CD14-positive monocyte (primary cell): ENCODE results near the gene HYDIN. TPM values are rescaled to one million over a fixed set of nuclear protein-coding genes. Genes with fewer than 3 reads are reported as not detected.
"Not testable (repeated sequence)": the region's sequence is repeated elsewhere in the genome, so short reads cannot be mapped to it uniquely, and the experiment has no call there.

Source experiments
- DNase-seq, 3 donors: peaks; one replicate each; pipeline ENCODE4 v3.0.0-alpha.2; 2011 to 2022
- H2AFZ ChIP-seq: 2 replicates; pipeline ENCODE4 v1.6.0; 2012; ENCODE audit warnings: mild to moderate bottlenecking, low read depth, low read length, inconsistent platforms; ENCODE audit not compliant: insufficient read depth, poor library complexity, severe bottlenecking
- H3K27ac ChIP-seq, 2 donors: 1 replicate in 1 of 2; 2 replicates in 1 of 2; pipeline ENCODE4 v1.5.1; 2012 to 2013; ENCODE audit warnings: low read length in 2 of 2, control low read depth in 1 of 2, inconsistent platforms in 1 of 2, low read depth in 1 of 2, mild to moderate bottlenecking in 1 of 2
- H3K27me3 ChIP-seq, 2 donors: one replicate each; pipeline versions ENCODE4 v1.6.0 to v1.6.1; 2011 to 2013; ENCODE audit warnings: low read length in 2 of 2; ENCODE audit not compliant: control insufficient read depth in 2 of 2, insufficient read depth in 2 of 2
- H3K36me3 ChIP-seq, 2 donors: replicated peaks in 1 of 2; 1 replicate in 1 of 2; 2 replicates in 1 of 2; pipeline versions ENCODE4 v1.5.1 to v1.6.1; 2012 to 2013; ENCODE audit warnings: low read length in 2 of 2, control low read depth in 1 of 2, inconsistent platforms in 1 of 2, mild to moderate bottlenecking in 1 of 2; ENCODE audit not compliant: insufficient read depth in 2 of 2, control insufficient read depth in 1 of 2
- H3K4me1 ChIP-seq, 2 donors: 1 replicate in 1 of 2; 2 replicates in 1 of 2; pipeline versions ENCODE4 v1.5.1 to v1.6.1; 2012 to 2013; ENCODE audit warnings: low read length in 2 of 2, control low read depth in 1 of 2, inconsistent platforms in 1 of 2, mild to moderate bottlenecking in 1 of 2, moderate library complexity in 1 of 2; ENCODE audit not compliant: insufficient read depth in 2 of 2, control insufficient read depth in 1 of 2
- H3K4me2 ChIP-seq: replicated peaks from 2 replicates; pipeline ENCODE3; 2012; ENCODE audit warnings: low read length, moderate library complexity, mild to moderate bottlenecking; ENCODE audit not compliant: poor library complexity, severe bottlenecking; ENCODE audit errors: extremely low read depth
- H3K4me3 ChIP-seq, 3 experiments: fragments of 200-600 bp in 1 of 3; sonication (generic) in 1 of 3; replicated peaks in 1 of 3; 1 replicate in 2 of 3; 2 replicates in 1 of 3; pipeline ENCODE4 v1.5.1; 2011 to 2013; ENCODE audit warnings: low read length in 3 of 3, mild to moderate bottlenecking in 3 of 3, control low read depth in 2 of 3, low read depth in 2 of 3, inconsistent platforms in 1 of 3, moderate library complexity in 1 of 3
- H3K79me2 ChIP-seq: 2 replicates; pipeline ENCODE4 v1.6.0; 2012; ENCODE audit warnings: mild to moderate bottlenecking, control low read depth, inconsistent platforms, low read length, moderate library complexity; ENCODE audit not compliant: insufficient read depth
- H3K9ac ChIP-seq: 2 replicates; pipeline ENCODE4 v1.6.0; 2017; ENCODE audit warnings: low read length, mild to moderate bottlenecking; ENCODE audit not compliant: insufficient read depth, poor library complexity, severe bottlenecking
- H3K9me3 ChIP-seq, 2 donors: replicated peaks in 1 of 2; 1 replicate in 1 of 2; 2 replicates in 1 of 2; pipeline versions ENCODE4 v1.5.1 to v1.6.1; 2012 to 2013; ENCODE audit warnings: low read length in 2 of 2, control low read depth in 1 of 2; ENCODE audit not compliant: control insufficient read depth in 1 of 2, insufficient read depth in 1 of 2
- H4K20me1 ChIP-seq: 2 replicates; pipeline ENCODE4 v1.6.0; 2012; ENCODE audit warnings: mild to moderate bottlenecking, low read length, control low read depth, moderate library complexity; ENCODE audit not compliant: insufficient read depth
- H3K27ac Mint-ChIP-seq, 7 donors: one replicate each; pipeline ENCODE4 v1.8.0; 2020; ENCODE audit warnings: mild to moderate bottlenecking in 7 of 7, mixed read lengths in 7 of 7, moderate library complexity in 6 of 7, inconsistent platforms in 2 of 7
- H3K27me3 Mint-ChIP-seq, 3 donors: one replicate each; pipeline ENCODE4 v1.8.0; 2021 to 2022; ENCODE audit warnings: low read depth in 3 of 3, mild to moderate bottlenecking in 3 of 3, mixed read lengths in 3 of 3, moderate library complexity in 3 of 3, inconsistent platforms in 1 of 3
- H3K36me3 Mint-ChIP-seq, 2 donors: one replicate each; pipeline ENCODE4 v1.8.0; 2020; ENCODE audit warnings: mixed read lengths in 2 of 2, inconsistent platforms in 1 of 2, mild to moderate bottlenecking in 1 of 2
- H3K4me1 Mint-ChIP-seq: one replicate; pipeline ENCODE4 v1.8.0; 2020; ENCODE audit warnings: mild to moderate bottlenecking, mixed read lengths
- H3K4me3 Mint-ChIP-seq, 2 donors: one replicate each; pipeline ENCODE4 v1.8.0; 2020; ENCODE audit warnings: mild to moderate bottlenecking in 2 of 2, mixed read lengths in 2 of 2, moderate library complexity in 1 of 2
- H3K9me3 Mint-ChIP-seq, 7 donors: one replicate each; pipeline ENCODE4 v1.8.0; 2020 to 2022; ENCODE audit warnings: mixed read lengths in 7 of 7, mild to moderate bottlenecking in 6 of 7, moderate library complexity in 6 of 7, inconsistent platforms in 2 of 7
- WGBS: methylation state at CpG from one replicate; pipeline ENCODE4 v1.1.5; 2013; ENCODE audit warnings: missing lambda C conversion rate; ENCODE audit not compliant: insufficient coverage; 5-methylcytosine and 5-hydroxymethylcytosine counted together
- intact Hi-C, 2 donors: fragments of 100-400 bp; cut with micrococcal nuclease; formaldehyde crosslinking; loops; one replicate each; pipeline versions ENCODE4 v1.15.0 to v1.15.1; 2023
- polyA plus RNA-seq, 3 donors: library from polyadenylated mRNA; depleted of rRNA in 1 of 3; unstranded in 2 of 3; stranded (reverse) in 1 of 3; fragments of 300-500 nt in 2 of 3; fragments of >200 nt in 1 of 3; fragmentation: Illumina TruSeq in 2 of 3; gene quantifications; 1 replicate in 2 of 3; 2 replicates in 1 of 3; pipeline ENCODE4 v1.2.3, GENCODE V29; 2012 to 2021

Gene HYDIN
- polyA plus RNA-seq, 3 donors, result not detected

DNA sequence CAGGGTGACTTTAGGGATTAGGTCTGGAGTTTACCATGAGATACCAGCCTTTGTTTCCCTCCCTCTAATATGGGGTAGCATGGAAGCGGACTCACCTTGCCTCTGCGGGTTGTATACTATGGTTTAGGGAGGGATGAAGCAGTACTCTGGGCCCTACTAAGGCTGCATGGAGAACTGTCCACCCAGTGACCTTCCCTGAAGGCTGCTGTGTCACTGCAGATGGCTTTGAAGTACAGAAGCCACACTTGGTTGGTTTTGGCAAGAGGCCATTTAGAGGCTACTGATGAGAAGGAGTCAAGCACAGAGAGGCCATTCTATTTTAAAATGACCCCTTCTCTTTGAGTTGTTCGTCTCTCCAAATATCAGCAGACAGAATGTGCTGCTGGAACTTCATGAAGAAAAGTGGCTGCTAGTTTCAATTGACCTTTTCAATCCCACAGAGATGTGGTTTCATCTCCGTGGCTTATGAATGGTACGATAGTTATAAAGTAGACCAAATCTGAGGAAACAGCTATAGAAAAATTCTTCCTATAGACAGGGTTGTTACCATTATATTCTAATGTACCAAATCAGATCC is 208.5 kb downstream of the HYDIN start:
- H3K27ac Mint-ChIP-seq, result not testable (repeated sequence)

DNA sequence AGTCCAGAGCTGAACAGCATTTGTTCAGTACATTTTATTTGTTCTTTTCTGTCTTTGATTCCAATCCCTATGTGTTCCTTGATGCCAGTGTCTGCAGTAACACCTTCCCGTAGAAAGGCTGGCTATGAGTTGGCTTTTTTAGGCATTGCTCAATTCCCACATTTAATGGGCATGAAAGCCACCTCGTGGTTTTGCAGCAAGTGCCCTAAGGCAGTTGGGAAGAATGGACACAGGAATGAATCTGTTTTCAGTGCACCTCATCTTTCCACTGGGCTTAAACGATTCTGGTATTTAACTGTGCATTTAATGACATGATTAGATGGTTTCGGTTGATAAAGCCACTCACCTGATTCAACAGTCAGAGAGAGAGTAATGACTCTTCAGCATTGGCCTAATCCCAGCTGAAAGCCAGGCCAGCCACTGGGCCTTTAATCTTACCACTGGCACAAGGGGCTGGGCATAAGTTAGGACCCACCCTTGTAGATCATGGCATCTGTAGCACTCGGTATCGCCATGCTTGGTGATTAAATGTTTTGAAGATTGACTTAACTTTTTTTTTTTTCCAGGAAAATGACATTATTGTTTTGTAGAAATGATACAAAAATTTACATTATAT is 211.3 kb downstream of the HYDIN start:
- H3K27ac ChIP-seq, H3K9me3 ChIP-seq, intact Hi-C loops, H4K20me1 ChIP-seq, H3K36me3 Mint-ChIP-seq, H3K27me3 ChIP-seq, H3K36me3 ChIP-seq, H3K27ac Mint-ChIP-seq, H3K4me1 ChIP-seq, H2AFZ ChIP-seq, H3K9ac ChIP-seq, DNase-seq, H3K9me3 Mint-ChIP-seq, H3K79me2 ChIP-seq, H3K4me2 ChIP-seq, H3K4me1 Mint-ChIP-seq, H3K4me3 Mint-ChIP-seq, H3K27me3 Mint-ChIP-seq, H3K4me3 ChIP-seq: not testable (repeated sequence)
- WGBS, result no CpG with 5 or more reads among the region's 6 CpGs

More for the DNA sequence above, 208.5 kb downstream of the HYDIN start:
- H3K36me3 Mint-ChIP-seq, H2AFZ ChIP-seq, DNase-seq, H3K9me3 ChIP-seq, H3K27ac ChIP-seq, H3K9ac ChIP-seq, H3K4me3 ChIP-seq, H3K4me1 Mint-ChIP-seq, intact Hi-C loops, H3K27me3 Mint-ChIP-seq, H4K20me1 ChIP-seq, H3K4me1 ChIP-seq, H3K4me3 Mint-ChIP-seq, H3K79me2 ChIP-seq, H3K4me2 ChIP-seq, H3K36me3 ChIP-seq, H3K9me3 Mint-ChIP-seq, H3K27me3 ChIP-seq: not testable (repeated sequence)
- WGBS, result no CpG with 5 or more reads among the region's 5 CpGs

DNA sequence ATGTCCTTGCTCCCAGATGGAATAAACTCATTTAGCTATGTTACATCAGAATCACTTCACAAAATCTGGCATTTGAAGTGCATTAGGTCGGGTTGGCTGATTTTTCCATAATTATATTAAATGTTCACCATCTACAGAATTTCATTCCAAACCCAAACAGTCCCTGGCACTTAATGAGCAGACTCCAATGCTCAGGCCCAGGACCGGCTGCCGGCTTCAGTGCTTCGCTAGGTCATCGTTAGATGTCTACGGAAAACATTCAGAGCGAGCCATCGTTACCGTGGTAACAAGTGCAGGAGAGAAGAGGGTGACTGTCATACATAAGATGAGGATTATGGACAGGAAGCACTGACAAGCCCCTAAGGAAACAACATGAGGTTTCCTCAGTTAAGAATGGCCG is 215.1 kb downstream of the HYDIN start:
- no CpG with 5 or more reads among the region's 10 CpGs for WGBS

GRCh38 chr16:71009440-71010223 is 220.9 kb downstream of the HYDIN start:
- H3K9me3 ChIP-seq, H3K27ac Mint-ChIP-seq, H3K4me3 ChIP-seq, H3K4me1 Mint-ChIP-seq, DNase-seq, H3K4me2 ChIP-seq, H4K20me1 ChIP-seq, H2AFZ ChIP-seq, H3K79me2 ChIP-seq, H3K4me1 ChIP-seq, H3K27me3 ChIP-seq, H3K9ac ChIP-seq, intact Hi-C loops, H3K36me3 ChIP-seq, H3K27ac ChIP-seq, H3K27me3 Mint-ChIP-seq, H3K9me3 Mint-ChIP-seq, H3K4me3 Mint-ChIP-seq, H3K36me3 Mint-ChIP-seq: not testable (repeated sequence)
- no CpG with 5 or more reads among the region's 3 CpGs for WGBS

More for the DNA sequence above, 215.1 kb downstream of the HYDIN start:
- H3K36me3 Mint-ChIP-seq, intact Hi-C loops, H3K4me1 ChIP-seq, H3K9me3 Mint-ChIP-seq, H3K4me3 Mint-ChIP-seq, H2AFZ ChIP-seq, H4K20me1 ChIP-seq, DNase-seq, H3K9me3 ChIP-seq, H3K9ac ChIP-seq, H3K27me3 Mint-ChIP-seq, H3K27me3 ChIP-seq, H3K27ac Mint-ChIP-seq, H3K27ac ChIP-seq, H3K4me1 Mint-ChIP-seq, H3K4me3 ChIP-seq, H3K4me2 ChIP-seq, H3K79me2 ChIP-seq, H3K36me3 ChIP-seq: not testable (repeated sequence)
